Neutrophil (primary cell): ENCODE results near the gene PILRA.

Experiments
- H3K27ac ChIP-seq: fragments of 200-600 bp; sonication (generic); 2 replicates; pipeline ENCODE4 v1.5.1; 2016; ENCODE audit warnings: mild to moderate bottlenecking, moderate library complexity
- H3K27me3 ChIP-seq: fragments of 200-600 bp; sonication (generic); 2 replicates; pipeline ENCODE4 v1.6.0; 2016; ENCODE audit warnings: mild to moderate bottlenecking
- H3K36me3 ChIP-seq: fragments of 200-600 bp; sonication (generic); 2 replicates; pipeline ENCODE4 v1.5.1; 2017
- H3K4me1 ChIP-seq, 2 experiments: fragments of 200-600 bp in 1 of 2; sonication (generic) in 1 of 2; 1 replicate in 1 of 2; 2 replicates in 1 of 2; pipeline versions ENCODE4 v1.5.1 to v1.6.1; 2013 to 2016; ENCODE audit warnings: low read depth in 1 of 2, low read length in 1 of 2, mild to moderate bottlenecking in 1 of 2, moderate library complexity in 1 of 2; ENCODE audit not compliant: control insufficient read depth in 1 of 2, insufficient read depth in 1 of 2
- H3K4me3 ChIP-seq, 2 experiments: fragments of 200-600 bp in 1 of 2; sonication (generic) in 1 of 2; 1 replicate in 1 of 2; 2 replicates in 1 of 2; pipeline ENCODE4 v1.5.1; 2013 to 2016; ENCODE audit warnings: low read depth in 1 of 2, low read length in 1 of 2, mild to moderate bottlenecking in 1 of 2, moderate library complexity in 1 of 2
- H3K9me3 ChIP-seq: fragments of 200-600 bp; sonication (generic); 2 replicates; pipeline ENCODE4 v1.5.1; 2016
- CTCF ChIP-seq: fragments of 200-600 bp; sonication (generic); IDR thresholded peaks from 2 replicates; pipeline ENCODE4 v1.5.1; 2016; ENCODE audit warnings: antibody characterized with exemption

PILRA gene

DNA sequence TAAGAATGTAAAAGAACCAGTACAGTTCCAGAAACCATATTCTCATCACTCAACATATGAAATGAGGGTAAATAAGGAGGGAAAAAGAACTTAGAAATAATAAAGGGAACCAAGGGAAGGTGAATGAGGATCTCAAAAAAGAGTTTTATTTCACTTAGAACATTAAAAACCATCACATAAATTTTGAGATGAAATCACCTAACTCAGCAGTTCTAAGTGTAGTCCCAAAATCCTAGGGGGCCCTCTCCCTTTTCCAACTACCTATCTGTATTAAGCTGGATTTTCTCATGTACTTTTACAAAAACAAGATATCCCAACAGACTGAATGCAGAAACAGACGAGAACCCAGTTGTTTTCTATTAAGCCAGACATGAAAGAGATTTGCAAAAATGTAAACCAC lies 52.1 kb downstream of the PILRA start:
- no peak overlapping the region for H3K27ac ChIP-seq
- TF ChIP-seq CTCF, result no peak
- no peaks in the 10 kb centered on the region for H3K9me3 ChIP-seq
- H3K4me1 ChIP-seq, result peaks cover 5 to 15% of the 10 kb centered on the region in 2 experiments
- peaks cover 12% of the 10 kb centered on the region for H3K36me3 ChIP-seq
- no peak overlapping the region for H3K4me3 ChIP-seq
- no peaks in the 10 kb centered on the region for H3K27me3 ChIP-seq

GRCh38 chr7:100426516-100426915 lies 53.2 kb downstream of the PILRA start:
- no peak for TF ChIP-seq CTCF
- Histone ChIP-seq H3K4me1 (peaks cover 16 to 27% of the 10 kb centered on the region in 2 experiments), H3K27me3 (no peaks in the 10 kb centered on the region), H3K27ac (no peak overlapping the region), H3K4me3 (no peak overlapping the region), H3K9me3 (no peaks in the 10 kb centered on the region), H3K36me3 (peaks cover 7% of the 10 kb centered on the region)

GRCh38 chr7:100427762-100428198 lies 54.5 kb downstream of the PILRA start:
- no peak for TF ChIP-seq CTCF
- H3K9me3 ChIP-seq, result no peaks in the 10 kb centered on the region
- peak overlapping the region; percentile 95 to 98 for H3K4me3 ChIP-seq
- peak overlapping the region; percentile 98 for H3K27ac ChIP-seq
- H3K4me1 ChIP-seq, result peaks cover 21 to 28% of the 10 kb centered on the region in 2 experiments
- H3K36me3 ChIP-seq, result peaks cover 3% of the 10 kb centered on the region
- H3K27me3 ChIP-seq, result no peaks in the 10 kb centered on the region

DNA sequence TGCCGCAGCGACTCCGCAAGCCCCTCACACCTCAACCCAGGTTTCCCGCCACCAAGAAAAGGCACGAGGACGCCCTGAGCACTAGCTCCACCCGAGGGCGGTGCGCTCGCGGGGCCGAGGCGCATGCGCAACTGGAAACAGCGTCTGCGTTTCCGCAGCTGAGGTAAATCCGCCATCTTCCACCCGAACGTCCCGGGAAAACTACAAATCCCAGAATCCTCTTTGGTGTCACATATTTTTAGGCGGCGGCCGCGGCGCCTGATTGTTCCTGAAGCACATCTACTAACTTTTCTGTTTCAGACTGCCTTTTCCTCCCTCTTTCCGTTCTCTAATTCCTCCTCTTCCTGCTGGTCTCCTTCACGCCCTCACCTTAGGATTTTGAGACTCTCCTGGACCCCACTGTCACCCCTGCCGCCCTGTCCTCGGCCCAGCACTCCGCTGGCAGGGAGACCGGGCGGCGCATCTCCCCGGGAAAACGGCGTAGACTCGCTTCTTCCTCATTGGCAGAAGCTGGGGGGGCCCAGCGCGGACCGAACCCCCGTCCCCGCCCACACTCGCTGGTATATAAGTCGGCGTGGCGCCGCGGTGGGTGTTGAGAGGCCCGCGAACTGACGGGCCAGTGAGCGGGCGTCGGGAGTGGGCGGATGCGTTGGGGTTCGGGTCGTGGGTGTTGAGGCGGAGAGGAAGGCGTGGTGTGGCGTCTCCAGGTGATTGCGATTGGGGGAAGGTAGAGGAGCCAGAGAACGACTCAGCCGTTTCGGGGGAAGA lies 55.1 kb downstream of the PILRA start, which contains the start of gene ZCWPW1:
Gene ZCWPW1 (minus strand): TSS at position 505 of the 768 bp plus-strand sequence. CDS start 8,054 bp downstream, outside the sequence.
- H3K36me3 ChIP-seq, result peaks cover 9% of the 10 kb centered on the region
- H3K27ac ChIP-seq, result peak within 1 kb of the TSS; percentile 98
- TF ChIP-seq CTCF, result peak; percentile 13
- peaks cover 21 to 28% of the 10 kb centered on the region in 2 experiments for H3K4me1 ChIP-seq
- H3K27me3 ChIP-seq, result no peaks in the 10 kb centered on the region
- no peaks in the 10 kb centered on the region for H3K9me3 ChIP-seq
- H3K4me3 ChIP-seq, result peak within 1 kb of the TSS; percentile 95 to 98

GRCh38 chr7:100428967-100429636 lies 55.8 kb downstream of the PILRA start:
- Histone ChIP-seq H3K27me3 (no peaks in the 10 kb centered on the region), H3K9me3 (no peaks in the 10 kb centered on the region), H3K36me3 (peaks cover 16% of the 10 kb centered on the region), H3K27ac (peak overlapping the region; percentile 98), H3K4me1 (peaks cover 21 to 28% of the 10 kb centered on the region in 2 experiments), H3K4me3 (peak overlapping the region; percentile 95 to 98)
- TF ChIP-seq CTCF, result peak; percentile 74
